GM13977 (cell line): Measurements from ENCODE around the gene HOXB9.
A peak's percentile ranks its signal among the peaks of the same experiment; 100 is the strongest.

Source experiments
- DNase-seq: peaks from one replicate; pipeline ENCODE4 v3.0.0; 2012; ENCODE audit warnings: low spot score
- in situ Hi-C: fragments of 300-500 bp; cut with MboI; formaldehyde crosslinking; loops from one replicate; pipeline ENCODE4 v1.12.0; 2022; ENCODE audit warnings: low sequenced_read_pairs, low pct_unique_long_range_greater_than_20kb, mixed read lengths, inconsistent platforms; ENCODE audit not compliant: unreplicated experiment
- TF ChIP-seq, protein P1 (sequence below): IDR thresholded peaks from 2 replicates; pipeline ENCODE4 v1.5.1; 2012; ENCODE audit warnings: mild to moderate bottlenecking, control low read depth; ENCODE audit not compliant: insufficient read depth; ENCODE audit errors: extremely low read depth, missing control alignments

HOXB9 gene

DNA sequence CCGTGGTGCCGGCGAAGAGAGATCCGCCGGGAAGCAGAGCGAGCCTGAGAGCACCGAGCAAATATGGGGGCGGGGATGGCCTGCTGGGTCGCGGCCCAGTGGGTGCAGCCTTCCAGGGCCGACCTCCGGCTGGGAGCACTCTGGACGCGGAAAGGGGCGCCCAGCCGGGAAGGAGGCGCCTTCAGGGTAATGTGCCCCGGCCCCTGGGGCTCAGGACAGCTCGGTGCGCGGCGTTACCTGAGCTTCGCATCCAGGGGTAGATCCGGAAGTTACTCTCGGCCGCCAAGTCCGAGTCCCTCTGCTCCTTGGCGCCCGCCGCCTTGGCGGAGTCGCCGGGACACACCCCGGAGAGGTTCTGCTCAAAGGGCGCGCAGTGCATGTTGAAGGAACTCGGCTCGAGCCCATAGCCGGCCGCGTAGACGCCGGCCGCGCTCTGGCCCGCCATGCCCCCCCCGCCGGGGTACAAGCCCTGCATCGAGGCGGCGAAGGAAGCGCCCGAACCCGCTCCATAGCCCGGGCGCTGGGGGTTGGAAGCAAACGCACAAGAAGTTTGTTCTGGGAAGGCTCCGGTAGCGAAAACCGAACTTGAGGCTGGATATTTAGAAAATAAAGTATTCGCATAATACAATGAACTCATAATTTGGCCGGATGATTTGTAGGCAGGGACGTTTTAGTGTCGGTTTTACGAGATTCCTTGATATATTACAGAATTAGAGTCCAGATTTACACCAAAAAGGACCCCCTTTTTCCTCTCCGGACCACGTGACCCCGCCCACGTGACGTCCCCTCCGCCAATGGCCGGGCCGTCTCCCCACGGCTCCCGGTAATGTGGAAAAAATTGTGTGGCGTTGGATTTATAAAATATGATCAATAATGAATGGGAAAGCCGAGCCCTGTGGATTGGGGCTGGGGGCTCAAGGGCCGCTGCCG lies 15.6 kb downstream of the HOXB9 start, which contains the start of gene HOXB7:
Gene HOXB7, minus strand, starts transcription at position 736 of the 930 bp plus-strand sequence. Its CDS starts 99 bp downstream, at position 637.
- in situ Hi-C loops = loop anchor here (10.0 kb wide), 1 partner anchor 114 kb away; the partner anchor contains the start of genes HOXB13, PRAC1 and PRAC2
- peak; percentile 89 for DNase-seq
- TF ChIP-seq, protein P1, sequence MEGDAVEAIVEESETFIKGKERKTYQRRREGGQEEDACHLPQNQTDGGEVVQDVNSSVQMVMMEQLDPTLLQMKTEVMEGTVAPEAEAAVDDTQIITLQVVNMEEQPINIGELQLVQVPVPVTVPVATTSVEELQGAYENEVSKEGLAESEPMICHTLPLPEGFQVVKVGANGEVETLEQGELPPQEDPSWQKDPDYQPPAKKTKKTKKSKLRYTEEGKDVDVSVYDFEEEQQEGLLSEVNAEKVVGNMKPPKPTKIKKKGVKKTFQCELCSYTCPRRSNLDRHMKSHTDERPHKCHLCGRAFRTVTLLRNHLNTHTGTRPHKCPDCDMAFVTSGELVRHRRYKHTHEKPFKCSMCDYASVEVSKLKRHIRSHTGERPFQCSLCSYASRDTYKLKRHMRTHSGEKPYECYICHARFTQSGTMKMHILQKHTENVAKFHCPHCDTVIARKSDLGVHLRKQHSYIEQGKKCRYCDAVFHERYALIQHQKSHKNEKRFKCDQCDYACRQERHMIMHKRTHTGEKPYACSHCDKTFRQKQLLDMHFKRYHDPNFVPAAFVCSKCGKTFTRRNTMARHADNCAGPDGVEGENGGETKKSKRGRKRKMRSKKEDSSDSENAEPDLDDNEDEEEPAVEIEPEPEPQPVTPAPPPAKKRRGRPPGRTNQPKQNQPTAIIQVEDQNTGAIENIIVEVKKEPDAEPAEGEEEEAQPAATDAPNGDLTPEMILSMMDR = no peak

DNA sequence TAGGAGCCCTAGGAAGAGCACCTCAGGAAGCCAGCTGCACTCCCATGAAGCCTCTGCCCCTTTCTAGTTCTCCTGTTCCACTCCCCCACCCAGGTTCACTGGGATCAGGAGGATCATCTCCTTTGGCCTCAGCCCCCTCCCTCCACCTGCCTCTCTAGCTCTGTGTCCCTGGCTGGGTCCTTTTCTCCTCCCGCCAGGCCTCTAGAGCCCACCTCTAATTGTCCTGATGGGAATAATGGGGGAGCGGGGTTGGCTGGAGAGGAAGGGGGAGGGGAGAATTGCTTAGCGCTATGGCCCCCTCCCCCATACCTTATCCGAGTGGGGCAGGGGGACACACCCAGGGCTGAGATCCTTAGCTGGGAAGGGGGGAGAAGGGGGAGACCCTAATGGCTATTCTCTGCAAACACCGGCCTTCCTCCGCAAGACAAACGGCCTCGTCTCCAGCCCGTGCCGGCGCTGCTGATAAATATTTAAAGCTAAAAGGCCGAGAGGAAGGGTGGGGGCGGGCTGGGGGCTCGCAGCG lies 16.3 kb downstream of the HOXB9 start:
- no peak for DNase-seq
- TF ChIP-seq, protein P1 = no peak
- in situ Hi-C loops = loop anchor here (10.0 kb wide), 1 partner anchor 115 kb away; the partner anchor contains the start of genes HOXB13, PRAC1 and PRAC2

DNA sequence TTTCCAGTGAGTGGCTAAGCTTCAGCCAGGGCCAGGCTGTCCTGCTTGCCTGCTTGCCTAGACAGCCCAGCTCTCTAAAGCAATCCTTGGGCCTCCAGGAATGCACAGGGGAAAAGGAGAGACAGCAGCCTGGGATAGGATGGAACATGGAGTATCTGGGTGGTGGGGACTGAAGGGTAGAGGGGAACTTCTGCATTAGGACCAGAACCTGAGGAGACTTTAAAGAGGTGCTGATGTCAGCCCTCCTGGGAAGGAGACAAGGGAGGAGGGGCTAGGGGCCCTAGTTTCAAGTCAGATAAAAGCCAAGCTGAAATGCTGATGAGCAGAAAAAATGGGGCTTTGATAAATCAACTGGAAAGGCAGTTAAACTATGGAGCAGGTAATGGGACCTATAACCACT lies 17.1 kb downstream of the HOXB9 start:
- TF ChIP-seq, protein P1 = no peak
- no peak for DNase-seq
- in situ Hi-C loops = no loop called here

DNA sequence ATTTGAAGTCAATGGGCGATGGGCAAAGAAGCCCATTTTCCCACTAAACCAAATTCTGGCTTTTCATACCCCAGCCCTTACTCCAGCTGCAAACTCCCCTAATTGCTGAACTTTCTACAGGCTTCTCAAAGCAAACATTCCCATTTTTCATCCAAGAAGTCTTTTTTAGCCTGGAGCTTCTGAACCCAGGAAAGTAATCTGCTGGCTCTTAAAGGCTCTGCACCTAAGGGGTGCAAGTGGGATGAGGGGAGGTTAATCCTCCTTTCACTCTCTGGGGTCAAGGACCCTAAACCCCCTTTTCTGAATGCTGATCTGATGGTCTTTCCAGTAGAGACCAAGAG lies 17.7 kb downstream of the HOXB9 start:
- in situ Hi-C loops = no loop called here
- TF ChIP-seq, protein P1 = no peak
- no peak for DNase-seq

DNA sequence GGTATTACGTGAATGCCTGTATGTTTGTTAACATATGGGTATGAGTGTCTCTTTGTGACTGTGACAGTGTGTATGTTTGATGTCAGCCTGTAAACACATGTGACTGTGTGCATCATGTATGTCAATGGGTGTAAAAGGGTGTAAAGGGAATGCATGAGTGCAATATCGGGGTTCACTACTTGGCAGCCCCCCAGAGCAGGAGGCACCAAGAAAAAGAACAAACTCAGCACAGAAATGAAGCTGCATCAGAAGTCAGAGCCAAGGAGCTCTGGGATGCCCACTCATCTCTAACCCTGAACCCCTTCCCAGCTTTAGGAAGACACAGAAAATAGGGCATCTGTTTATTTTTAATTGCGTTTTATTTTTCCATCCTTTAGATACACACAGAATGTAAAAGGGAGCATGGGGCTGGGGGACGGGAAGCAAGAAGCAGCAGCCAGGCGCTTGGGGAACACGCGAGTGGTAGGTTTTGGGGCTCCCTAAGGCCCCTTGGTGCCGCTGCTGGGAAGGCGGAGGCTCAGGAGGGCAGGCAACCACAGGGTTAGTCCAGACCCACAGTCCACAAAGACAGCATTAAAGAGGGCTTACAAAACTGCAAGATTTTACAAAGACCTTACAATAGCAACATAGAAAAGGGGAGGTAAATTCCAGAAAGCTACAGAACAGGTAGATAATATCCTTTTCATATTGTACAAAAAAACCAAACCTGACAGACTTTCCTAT lies 19.1 kb downstream of the HOXB9 start:
- TF ChIP-seq, protein P1 = no peak
- in situ Hi-C loops = no loop called here
- DNase-seq = no peak

DNA sequence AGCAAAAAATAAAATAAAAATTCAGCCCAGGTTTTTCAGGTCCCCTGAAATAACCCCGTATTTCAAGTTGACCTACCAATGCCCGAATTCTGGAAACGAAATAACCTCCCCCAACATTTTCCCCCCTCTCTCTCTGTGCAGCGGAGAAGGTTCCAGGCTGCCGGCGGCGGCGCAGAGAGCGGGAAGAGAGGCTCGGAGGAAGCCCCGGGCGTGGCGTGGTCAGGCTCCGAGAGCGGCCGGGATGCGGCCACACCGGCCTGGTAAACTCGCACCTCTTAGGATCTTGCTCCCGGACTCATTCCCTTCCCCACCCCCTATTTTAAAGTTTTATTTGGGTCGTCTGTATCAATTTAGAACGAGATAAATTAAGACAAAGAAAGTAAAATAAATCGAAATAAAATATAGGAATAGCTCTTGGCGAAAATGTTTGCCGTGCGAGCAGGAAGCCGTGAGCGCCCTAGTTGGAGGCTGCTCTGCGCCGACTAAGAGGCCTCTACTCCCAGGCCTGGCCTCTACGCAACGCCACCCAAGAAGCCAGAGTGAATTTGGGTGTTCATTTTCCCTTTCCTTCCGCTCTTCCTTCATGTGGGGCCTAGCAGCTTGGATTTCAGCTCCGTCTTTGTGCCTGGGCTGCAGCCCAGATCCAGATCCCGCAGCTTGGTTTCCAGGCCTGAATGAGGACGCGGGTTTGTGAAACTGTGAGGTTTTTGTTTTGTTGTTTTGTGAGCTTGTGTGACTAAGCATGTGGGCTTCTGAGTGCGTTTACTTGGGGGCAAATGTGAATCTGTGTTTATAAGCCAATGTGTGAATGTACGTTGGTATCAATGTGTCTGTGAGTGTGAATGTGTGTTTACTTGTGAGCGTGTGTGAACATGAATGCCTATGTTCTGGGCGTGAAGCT lies 19.9 kb downstream of the HOXB9 start:
- in situ Hi-C loops = no loop called here

More for the DNA sequence above, 19.9 kb downstream of the HOXB9 start:
- TF ChIP-seq, protein P1 = no peak
- DNase-seq = no peak
